GM18951 (cell line): ENCODE results near the gene CHST12.
"Not testable (repeated sequence)": the region's sequence is repeated elsewhere in the genome, so short reads cannot be mapped to it uniquely, and the experiment has no call there.

Experiments used
- POLR2A ChIP-seq: IDR thresholded peaks from 4 replicates; pipeline ENCODE4 v1.6.1; 2011; ENCODE audit warnings: mild to moderate bottlenecking; ENCODE audit not compliant: insufficient read length, insufficient read depth; ENCODE audit errors: extremely low read depth
- in situ Hi-C: fragments of 300-500 bp; cut with MboI; formaldehyde crosslinking; loops from one replicate; pipeline ENCODE4 v1.12.0; 2022; ENCODE audit warnings: low sequenced_read_pairs, mixed read lengths, inconsistent platforms; ENCODE audit not compliant: unreplicated experiment

CHST12 gene

GRCh38 chr7:2372724-2373123 lies 30.7 kb upstream of the CHST12 start:
- in situ Hi-C loops, result no loop called here
- TF ChIP-seq POLR2A, result no peak

GRCh38 chr7:2373124-2373556 lies 30.3 kb upstream of the CHST12 start:
- TF ChIP-seq POLR2A, result no peak
- in situ Hi-C loops, result no loop called here

- no peak for TF ChIP-seq POLR2A
- in situ Hi-C loops, result no loop called here
Observed at GRCh38 chr7:2373646-2374045, 29.8 kb upstream of the CHST12 start.

- in situ Hi-C loops, result no loop called here
- no peak for TF ChIP-seq POLR2A
Observed at GRCh38 chr7:2374401-2374800, 29.0 kb upstream of the CHST12 start.

GRCh38 chr7:2374830-2375728 lies 28.3 kb upstream of the CHST12 start:
- in situ Hi-C loops, result no loop called here
- TF ChIP-seq POLR2A, result no peak

GRCh38 chr7:2376351-2377154 lies 26.9 kb upstream of the CHST12 start:
- in situ Hi-C loops, result no loop called here
- no peak for TF ChIP-seq POLR2A

- in situ Hi-C loops, result not testable (repeated sequence)
Observed at GRCh38 chr7:2377492-2377891, 25.9 kb upstream of the CHST12 start.

- in situ Hi-C loops, result not testable (repeated sequence)
Observed at GRCh38 chr7:2378125-2378524, 25.3 kb upstream of the CHST12 start.

- no peak for TF ChIP-seq POLR2A
- in situ Hi-C loops, result no loop called here
Observed at GRCh38 chr7:2379161-2379560, 24.2 kb upstream of the CHST12 start.

- TF ChIP-seq POLR2A, result no peak
- in situ Hi-C loops, result no loop called here
Observed at GRCh38 chr7:2379821-2380450, 23.5 kb upstream of the CHST12 start.

GRCh38 chr7:2380461-2380860 lies 22.9 kb upstream of the CHST12 start:
- in situ Hi-C loops, result no loop called here
- no peak for TF ChIP-seq POLR2A

- no peak for TF ChIP-seq POLR2A
- in situ Hi-C loops, result no loop called here
Observed at GRCh38 chr7:2381227-2381626, 22.2 kb upstream of the CHST12 start.

- in situ Hi-C loops, result no loop called here
- no peak for TF ChIP-seq POLR2A
Observed at GRCh38 chr7:2381881-2382509, 21.4 kb upstream of the CHST12 start.
